Stimulated activated CD8-positive, alpha-beta memory T cell treated with anti-CD3 and anti-CD28 coated beads, Interleukin-12 subunit alpha, Interleukin-12 subunit beta, amount 100 ng/mL, for 24 hours (primary cell): ENCODE data around the gene NKAIN4.

Experiments
- DNase-seq: peaks from one replicate; pipeline ENCODE4 v3.0.0-alpha.2; 2020; ENCODE audit errors: extremely low read depth

The NKAIN4 gene

GRCh38 chr20:63274381-63275228 is 20.3 kb upstream of the NKAIN4 start:
- DNase-seq: no peak

DNA sequence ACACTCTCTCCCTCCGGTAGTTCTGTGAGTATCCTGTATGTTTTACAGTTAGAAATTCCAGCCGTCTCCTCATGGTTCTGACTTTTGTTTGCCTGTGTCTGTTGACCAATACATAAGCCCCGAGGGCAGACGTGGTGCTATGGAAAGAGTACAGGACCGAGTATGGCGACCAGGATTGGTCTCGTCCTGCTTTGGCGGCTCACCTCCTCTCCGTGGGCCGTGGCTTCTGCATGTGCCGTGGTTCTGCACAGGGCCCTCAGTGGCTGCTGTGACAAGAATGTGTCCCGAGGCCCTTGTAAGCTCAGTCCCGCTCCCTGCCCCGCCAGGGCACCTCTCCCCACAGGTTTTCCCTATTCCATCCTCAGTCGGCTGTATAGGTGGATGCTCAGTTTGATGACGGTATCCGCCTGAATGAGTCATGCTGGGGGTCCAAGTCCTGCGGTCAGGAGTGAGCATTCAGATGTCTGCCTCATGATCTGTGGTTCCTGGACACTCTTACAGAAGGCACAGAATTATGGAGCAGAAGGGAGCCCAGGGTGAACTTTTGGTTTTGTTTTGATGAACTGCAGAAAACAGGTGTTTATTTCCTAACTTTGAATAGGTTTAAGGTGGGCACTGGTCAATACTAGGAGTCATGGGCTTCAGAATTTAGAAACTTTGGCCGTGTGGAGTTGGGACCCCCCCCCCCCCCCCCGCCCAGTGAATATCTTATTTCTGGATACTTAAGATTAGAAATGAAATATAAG is 19.5 kb upstream of the NKAIN4 start:
- no peak for DNase-seq

DNA sequence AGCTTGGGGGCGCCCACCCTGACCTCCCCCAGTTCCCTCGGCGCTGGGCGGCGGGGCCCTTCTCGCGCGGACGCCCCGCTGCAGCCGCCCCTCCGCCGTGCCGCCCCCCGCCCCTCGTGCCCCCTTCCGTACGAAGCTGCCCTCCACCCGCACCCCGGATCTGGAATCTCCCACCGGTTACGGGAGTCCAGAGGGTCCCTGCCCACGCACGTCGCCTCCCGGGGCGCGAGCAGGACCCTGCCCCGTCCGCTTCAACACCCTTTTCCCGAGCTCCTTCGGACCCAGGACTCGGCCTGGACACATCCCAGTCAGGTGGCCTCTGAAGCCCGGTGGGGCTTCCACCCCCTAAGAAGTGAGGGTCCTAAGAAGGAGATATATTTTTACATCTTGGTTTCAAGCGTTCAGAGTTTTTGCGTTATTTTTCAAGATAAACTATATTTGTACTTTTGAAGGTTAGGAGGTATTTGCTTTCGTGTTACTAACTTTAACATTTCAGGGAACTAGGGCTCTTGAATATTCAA is 18.9 kb upstream of the NKAIN4 start:
- no peak for DNase-seq

GRCh38 chr20:63272105-63273058 is 18.1 kb upstream of the NKAIN4 start, which contains the start of gene ARFGAP1:
Gene ARFGAP1 (plus strand): TSS chr20:63272813. CDS start chr20:63275581, 2,768 bp downstream.
- peak; percentile 85 for DNase-seq

GRCh38 chr20:63270606-63271325 is 16.5 kb upstream of the NKAIN4 start:
- no peak for DNase-seq

DNA sequence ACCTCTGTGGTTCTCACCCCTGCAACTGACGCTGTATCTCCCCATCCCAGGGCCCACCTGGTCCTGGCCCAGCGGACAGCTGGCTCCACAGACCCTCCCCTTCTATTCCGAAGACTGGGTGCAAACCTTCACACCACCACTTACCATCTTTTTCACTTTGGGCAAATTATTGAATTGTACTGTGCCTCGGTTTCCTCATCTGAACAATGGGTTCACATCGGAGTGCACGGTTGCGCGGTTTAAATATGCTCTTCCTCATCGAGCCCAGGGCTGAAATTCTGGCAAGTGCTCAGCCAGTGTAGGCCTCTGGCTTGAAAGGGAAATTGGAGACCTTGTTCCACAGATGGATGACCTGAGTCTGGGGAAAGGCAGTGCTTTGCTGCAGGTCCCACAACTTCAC is 15.5 kb upstream of the NKAIN4 start:
- DNase-seq: no peak

- DNase-seq: no peak
Measured at GRCh38 chr20:63268671-63269439, 14.6 kb upstream of the NKAIN4 start.

DNA sequence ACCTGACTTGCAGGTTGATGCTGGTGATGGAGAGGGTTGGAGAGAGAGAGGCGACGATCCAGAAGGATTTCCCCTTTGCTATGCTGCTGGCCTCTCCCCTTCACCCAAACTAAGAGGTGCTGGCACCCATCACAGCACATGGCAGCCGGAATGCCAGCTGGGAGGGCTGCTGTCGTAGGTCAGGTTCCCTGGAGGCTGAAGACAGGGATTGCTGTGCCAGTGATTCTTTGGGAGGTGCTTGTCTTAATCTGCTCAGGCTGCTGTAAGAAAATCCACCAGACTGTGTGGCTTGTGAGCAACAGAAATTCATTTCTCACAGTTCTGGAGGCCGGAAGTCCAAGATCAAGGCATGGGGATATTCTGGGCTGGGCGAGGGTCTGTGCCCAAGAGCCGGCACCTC is 14.0 kb upstream of the NKAIN4 start:
- no peak for DNase-seq

DNA sequence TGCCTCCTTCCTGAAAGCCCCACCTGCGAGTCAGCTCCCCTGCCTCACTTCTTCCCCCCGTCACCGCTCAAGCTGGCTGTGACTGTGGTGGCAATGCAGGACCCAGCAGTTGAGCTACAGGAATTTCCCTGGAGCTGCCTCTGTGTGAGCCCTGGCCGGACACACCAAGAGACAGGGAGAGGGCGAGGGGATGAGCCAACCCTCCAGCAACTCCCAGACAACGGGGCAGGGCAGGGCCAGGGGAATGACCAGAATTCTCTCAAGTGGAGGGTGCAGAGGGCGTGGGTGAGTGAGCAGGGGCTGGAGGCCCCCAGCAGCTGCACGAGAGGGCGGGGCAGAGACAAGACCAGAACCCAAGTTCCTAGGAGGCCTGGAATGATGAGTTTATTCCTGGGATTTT is 13.4 kb upstream of the NKAIN4 start:
- DNase-seq: no peak

DNA sequence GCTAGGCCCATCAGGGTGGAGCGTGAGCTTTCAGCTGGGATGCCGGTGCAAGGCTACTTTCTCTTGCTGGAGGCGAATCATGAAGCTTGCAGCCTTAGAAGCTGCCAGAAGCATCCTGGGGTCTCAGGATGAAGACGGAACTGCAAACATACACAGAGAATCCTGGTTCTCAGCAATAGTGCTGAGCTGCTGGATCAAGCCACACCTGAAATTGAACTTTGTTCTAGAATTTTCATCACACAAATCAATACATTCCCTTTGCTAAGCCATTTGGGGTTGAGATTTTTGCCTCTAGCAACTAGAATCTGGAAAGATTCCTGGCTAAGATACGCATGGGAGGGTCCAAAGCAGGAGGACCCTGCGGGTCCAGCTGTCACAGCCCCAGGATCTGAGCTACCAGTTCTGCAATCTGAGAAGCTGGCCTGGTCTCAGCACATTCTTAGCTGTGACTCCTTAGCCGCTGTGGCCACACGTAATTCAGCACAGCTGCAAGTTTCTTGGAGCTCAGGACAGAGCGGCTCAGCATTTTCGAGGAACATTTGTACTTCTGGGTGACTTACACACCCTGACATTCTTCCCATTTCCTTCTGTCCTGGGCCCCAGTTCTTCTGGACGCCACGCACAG is 11.7 kb upstream of the NKAIN4 start:
- no peak for DNase-seq

- DNase-seq: no peak
Measured at GRCh38 chr20:63264519-63264918, 10.3 kb upstream of the NKAIN4 start.

DNA sequence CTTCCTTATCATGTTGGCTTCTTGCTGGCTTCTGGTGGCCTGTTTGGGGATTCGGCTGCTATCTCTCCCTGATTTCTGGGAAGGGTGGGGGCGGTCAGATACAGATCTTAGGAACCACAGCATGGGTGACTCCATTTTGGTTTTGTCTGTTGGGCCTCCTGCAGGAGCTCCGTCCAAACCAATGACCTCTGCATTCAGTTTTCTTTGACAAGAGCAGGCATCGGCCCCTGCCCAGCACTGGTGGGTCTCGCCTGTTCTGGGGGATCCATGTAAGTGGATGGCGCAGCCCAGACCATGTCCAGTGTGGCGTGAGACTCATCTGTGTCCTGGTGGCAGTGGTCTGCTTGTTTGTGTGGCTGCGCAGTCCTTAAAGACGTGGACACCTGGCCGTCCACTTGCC is 9.7 kb upstream of the NKAIN4 start:
- no peak for DNase-seq

- DNase-seq: no peak
Measured at GRCh38 chr20:63262836-63263235, 8.6 kb upstream of the NKAIN4 start.

DNA sequence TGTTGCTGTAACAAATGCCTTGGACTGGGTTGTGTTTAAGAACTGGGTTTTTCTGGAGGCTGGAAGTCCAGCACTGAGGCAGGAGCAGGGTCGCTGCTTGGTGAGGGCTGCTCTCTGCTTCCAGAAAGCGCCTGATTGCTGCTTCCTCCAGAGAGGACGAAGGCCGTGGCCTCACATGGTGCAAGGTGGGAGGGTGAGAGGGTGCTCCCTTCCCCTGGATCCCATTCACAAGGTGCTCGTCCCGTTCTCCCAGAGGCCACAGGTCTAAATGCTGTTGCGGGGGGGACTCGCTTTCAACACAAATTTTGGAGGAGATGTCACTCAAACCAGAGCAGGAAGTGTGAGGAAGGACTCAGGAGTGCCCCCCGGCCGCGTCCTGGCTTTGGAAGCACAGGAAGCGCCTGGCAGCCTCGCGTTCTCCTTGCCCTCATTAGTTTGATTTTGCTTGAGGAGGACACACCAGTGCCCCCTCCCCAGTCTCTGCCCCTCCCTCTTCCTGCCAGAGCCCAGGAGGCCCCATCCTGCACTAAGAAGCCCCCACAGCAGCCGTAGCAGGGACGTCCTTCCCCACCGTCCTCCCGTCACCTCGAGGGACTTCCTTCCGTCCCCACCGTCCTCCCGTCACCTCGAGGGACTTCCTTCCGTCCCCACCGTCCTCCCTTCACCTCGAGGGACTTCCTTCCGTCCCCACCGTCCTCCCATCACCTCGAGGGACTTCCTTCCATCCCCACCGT is 7.7 kb upstream of the NKAIN4 start:
- DNase-seq: no peak

- DNase-seq: no peak
Measured at GRCh38 chr20:63261060-63261794, 7.0 kb upstream of the NKAIN4 start.

- no peak for DNase-seq
Measured at GRCh38 chr20:63260521-63260920, 6.3 kb upstream of the NKAIN4 start.

DNA sequence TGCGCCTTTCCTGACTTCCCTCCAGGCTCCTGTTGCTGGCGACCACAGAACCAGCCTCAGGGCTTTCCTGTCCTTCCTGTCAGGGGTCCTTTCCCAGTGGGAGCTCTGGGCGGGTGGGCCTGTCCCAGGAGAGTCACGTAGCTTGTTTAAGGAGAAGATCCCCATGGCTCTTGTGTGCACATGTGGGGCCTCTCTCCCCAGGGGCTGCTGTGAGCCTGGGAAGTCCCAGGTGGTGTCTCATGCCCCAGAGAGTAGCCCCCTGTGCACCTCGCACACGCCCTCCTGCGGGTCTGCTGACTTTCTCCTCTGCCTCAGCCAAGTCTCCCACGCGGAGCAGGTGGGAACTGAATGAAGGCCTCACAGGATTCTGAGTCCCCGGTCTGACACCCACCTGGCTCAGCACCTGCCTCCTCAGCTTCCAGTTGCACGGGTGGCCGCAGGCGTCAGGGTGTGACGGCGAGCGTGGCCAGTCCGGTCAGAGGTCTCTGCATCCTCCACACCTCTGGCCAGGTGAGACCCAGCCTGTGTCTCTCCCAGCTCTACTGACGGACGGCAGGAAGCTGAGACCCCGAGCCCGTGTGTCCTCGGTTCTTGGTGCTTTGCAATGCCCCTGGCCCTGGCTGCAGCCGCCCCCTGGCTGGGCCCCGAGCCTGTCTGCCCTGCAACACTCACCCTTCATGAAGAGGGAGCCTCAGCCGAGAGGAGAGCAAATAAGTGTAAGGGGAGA is 5.6 kb upstream of the NKAIN4 start:
- no peak for DNase-seq

GRCh38 chr20:63258781-63259180 is 4.5 kb upstream of the NKAIN4 start:
- no peak for DNase-seq
